Measurements from ENCODE around the gene GPS2.

GRCh38 chr17:7346761-7347614, 31.8 kb upstream of the GPS2 start:
- TF ChIP-seq, protein P1, sequence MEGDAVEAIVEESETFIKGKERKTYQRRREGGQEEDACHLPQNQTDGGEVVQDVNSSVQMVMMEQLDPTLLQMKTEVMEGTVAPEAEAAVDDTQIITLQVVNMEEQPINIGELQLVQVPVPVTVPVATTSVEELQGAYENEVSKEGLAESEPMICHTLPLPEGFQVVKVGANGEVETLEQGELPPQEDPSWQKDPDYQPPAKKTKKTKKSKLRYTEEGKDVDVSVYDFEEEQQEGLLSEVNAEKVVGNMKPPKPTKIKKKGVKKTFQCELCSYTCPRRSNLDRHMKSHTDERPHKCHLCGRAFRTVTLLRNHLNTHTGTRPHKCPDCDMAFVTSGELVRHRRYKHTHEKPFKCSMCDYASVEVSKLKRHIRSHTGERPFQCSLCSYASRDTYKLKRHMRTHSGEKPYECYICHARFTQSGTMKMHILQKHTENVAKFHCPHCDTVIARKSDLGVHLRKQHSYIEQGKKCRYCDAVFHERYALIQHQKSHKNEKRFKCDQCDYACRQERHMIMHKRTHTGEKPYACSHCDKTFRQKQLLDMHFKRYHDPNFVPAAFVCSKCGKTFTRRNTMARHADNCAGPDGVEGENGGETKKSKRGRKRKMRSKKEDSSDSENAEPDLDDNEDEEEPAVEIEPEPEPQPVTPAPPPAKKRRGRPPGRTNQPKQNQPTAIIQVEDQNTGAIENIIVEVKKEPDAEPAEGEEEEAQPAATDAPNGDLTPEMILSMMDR (IDR thresholded peaks at IDR 0.05): no peak
- no peak for TF ChIP-seq POLR2A (IDR thresholded peaks at IDR 0.05)
